ENCODE results near the gene VSIG10.
"Not testable (repeated sequence)": the region's sequence is repeated elsewhere in the genome, so short reads cannot be mapped to it uniquely, and the experiment has no call there.

The VSIG10 gene

GRCh38 chr12:118107694-118108093, 3.9 kb upstream of the VSIG10 start:
- DNase-seq (ENCODE audit: low spot score): no peak

GRCh38 chr12:118107011-118107410, 3.2 kb upstream of the VSIG10 start:
- DNase-seq (ENCODE audit: low spot score): no peak

GRCh38 chr12:118103201-118103600, 610 bp downstream of the VSIG10 start:
- DNase-seq (ENCODE audit: low spot score): peak; percentile 36

GRCh38 chr12:118102609-118103008, 1.2 kb downstream of the VSIG10 start:
- peak; percentile 18 for DNase-seq (ENCODE audit: low spot score)

- peak; percentile 99 for DNase-seq (ENCODE audit: low spot score)
Observed at GRCh38 chr12:118102070-118102469, 1.7 kb downstream of the VSIG10 start.

- no peak for DNase-seq (ENCODE audit: low spot score)
Observed at GRCh38 chr12:118101051-118101450, 2.8 kb downstream of the VSIG10 start.

GRCh38 chr12:118098911-118099671, 4.7 kb downstream of the VSIG10 start:
- DNase-seq (ENCODE audit: low spot score): no peak

- no peak for DNase-seq (ENCODE audit: low spot score)
Observed at GRCh38 chr12:118098401-118098800, 5.4 kb downstream of the VSIG10 start.

GRCh38 chr12:118094039-118094438, 9.8 kb downstream of the VSIG10 start:
- no peak for DNase-seq (ENCODE audit: low spot score)

GRCh38 chr12:118089782-118090181, 14.0 kb downstream of the VSIG10 start:
- DNase-seq (ENCODE audit: low spot score): no peak

- no peak for DNase-seq (ENCODE audit: low spot score)
Observed at GRCh38 chr12:118082161-118082560, 21.6 kb downstream of the VSIG10 start.

- DNase-seq (ENCODE audit: low spot score): not testable (repeated sequence)
Observed at GRCh38 chr12:118081521-118081920, 22.3 kb downstream of the VSIG10 start.

- DNase-seq (ENCODE audit: low spot score): no peak
Observed at GRCh38 chr12:118073768-118074167, 30.0 kb downstream of the VSIG10 start.

GRCh38 chr12:118070650-118071049, 33.2 kb downstream of the VSIG10 start:
- no peak for DNase-seq (ENCODE audit: low spot score)

GRCh38 chr12:118068445-118068844, 35.4 kb downstream of the VSIG10 start:
- DNase-seq (ENCODE audit: low spot score): no peak

GRCh38 chr12:118065380-118065779, 38.4 kb downstream of the VSIG10 start:
- no peak for DNase-seq (ENCODE audit: low spot score)

GRCh38 chr12:118064608-118065007, 39.2 kb downstream of the VSIG10 start:
- DNase-seq (ENCODE audit: low spot score): no peak

GRCh38 chr12:118063576-118064391, 40.0 kb downstream of the VSIG10 start:
- no peak for DNase-seq (ENCODE audit: low spot score)

- DNase-seq (ENCODE audit: low spot score): peak; percentile 69
Observed at GRCh38 chr12:118061873-118062843, 41.7 kb downstream of the VSIG10 start.

- DNase-seq (ENCODE audit: low spot score): peak; percentile 70
Observed at GRCh38 chr12:118061011-118061872, 42.6 kb downstream of the VSIG10 start, which contains the start of gene WSB2. TSS of gene WSB2 (minus strand) at chr12:118061179. CDS start at chr12:118061048, 131 bp downstream.
